ENCODE data around the gene P2RY8.
A peak's percentile ranks its signal among the peaks of the same experiment; 100 is the strongest.
"Not testable (repeated sequence)": the region's sequence is repeated elsewhere in the genome, so short reads cannot be mapped to it uniquely, and the experiment has no call there.

P2RY8 gene

DNA sequence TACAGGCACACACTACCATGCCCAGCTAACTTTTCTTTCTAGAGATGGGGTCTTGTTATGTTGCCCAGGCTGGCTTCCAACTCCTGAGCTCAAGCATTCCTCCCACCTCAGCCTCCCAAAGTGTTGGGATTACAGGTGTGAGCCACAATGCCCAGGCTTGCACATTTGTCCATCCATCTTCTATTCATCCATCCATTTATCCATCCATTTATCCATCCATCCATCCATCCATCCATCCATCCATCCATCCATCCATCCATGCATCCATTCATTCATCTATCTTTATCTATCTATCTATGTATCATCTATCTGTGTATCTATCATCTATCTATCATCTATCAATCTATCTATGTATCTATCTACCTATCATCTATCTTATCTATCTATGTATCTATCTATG, 20.5 kb upstream of the P2RY8 start:
- not testable (repeated sequence) for H3K27ac Mint-ChIP-seq; DNase-seq; H3K4me3 Mint-ChIP-seq; H3K27me3 Mint-ChIP-seq; H3K36me3 Mint-ChIP-seq (ENCODE audit: low read depth)
- Mint-ChIP-seq H3K9me3 (peaks cover 11% of the 10 kb centered on the region), H3K4me1 (ENCODE audit: low read depth) (peaks cover 46% of the 10 kb centered on the region)

DNA sequence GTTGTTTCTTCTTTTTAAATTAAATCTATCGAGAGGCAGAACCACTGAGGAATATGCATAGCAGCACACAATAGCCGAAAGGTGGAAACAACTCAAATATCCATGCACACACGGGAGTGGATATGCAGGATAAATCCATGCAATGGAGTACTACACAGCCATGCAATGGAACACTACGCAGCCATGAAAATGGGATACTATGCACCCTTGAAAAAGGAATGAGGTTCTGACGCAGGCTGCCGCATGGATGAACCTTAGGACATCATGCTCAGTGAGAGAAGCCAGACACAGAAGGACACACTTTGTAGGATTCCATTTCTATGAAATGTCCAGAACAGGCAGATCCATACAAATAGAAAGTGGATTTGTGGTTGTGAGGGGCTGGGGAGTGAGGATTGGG, 18.4 kb upstream of the P2RY8 start:
- H3K4me1 Mint-ChIP-seq (ENCODE audit: low read depth) = peaks cover 49% of the 10 kb centered on the region
- no peak overlapping the region for H3K4me3 Mint-ChIP-seq
- H3K36me3 Mint-ChIP-seq (ENCODE audit: low read depth) = no peaks in the 10 kb centered on the region
- H3K27ac Mint-ChIP-seq = peak overlapping the region; percentile 87
- H3K9me3 Mint-ChIP-seq = peaks cover 11% of the 10 kb centered on the region
- peak; percentile 8 for DNase-seq
- H3K27me3 Mint-ChIP-seq = no peaks in the 10 kb centered on the region

DNA sequence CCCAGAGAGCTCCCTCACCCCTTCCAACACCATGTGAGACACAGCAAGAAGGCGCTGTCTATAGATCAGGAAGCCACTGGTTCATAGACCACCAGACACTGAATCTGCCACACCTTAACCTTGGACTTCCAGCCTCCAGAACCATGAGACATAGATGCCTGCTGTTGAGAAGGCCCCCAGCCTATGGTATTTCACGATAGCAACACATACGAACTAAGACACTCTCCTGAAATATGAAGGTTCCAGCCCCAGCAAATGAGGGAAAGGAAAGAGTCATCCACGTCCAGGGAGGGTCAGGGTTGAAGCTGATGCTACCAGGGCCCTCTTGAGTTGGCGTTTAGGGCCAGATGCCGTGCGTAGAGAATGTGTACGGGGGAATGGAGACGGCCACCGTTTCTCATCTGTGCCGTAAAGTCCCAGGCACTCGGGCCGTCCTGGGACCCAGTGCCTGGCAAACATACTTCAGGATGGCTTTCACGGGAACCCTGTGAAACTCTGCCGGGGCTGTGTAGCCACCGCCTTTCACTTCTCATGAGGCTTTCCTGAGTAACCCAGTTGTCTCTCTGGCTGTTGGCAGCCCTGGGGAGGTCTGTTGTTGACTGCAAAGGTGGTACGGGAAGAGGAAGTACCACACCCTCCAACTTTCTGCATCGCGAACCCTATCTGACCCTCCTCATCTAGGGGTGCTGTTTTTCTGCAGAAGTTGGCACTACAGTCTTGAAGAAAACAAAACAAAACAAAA, 17.7 kb upstream of the P2RY8 start:
- Mint-ChIP-seq H3K4me3 (no peak overlapping the region), H3K36me3 (ENCODE audit: low read depth) (no peaks in the 10 kb centered on the region), H3K4me1 (ENCODE audit: low read depth) (peaks cover 49% of the 10 kb centered on the region), H3K27me3 (no peaks in the 10 kb centered on the region), H3K9me3 (peaks cover 11% of the 10 kb centered on the region), H3K27ac (peak overlapping the region; percentile 87)
- DNase-seq = peak; percentile 46

DNA sequence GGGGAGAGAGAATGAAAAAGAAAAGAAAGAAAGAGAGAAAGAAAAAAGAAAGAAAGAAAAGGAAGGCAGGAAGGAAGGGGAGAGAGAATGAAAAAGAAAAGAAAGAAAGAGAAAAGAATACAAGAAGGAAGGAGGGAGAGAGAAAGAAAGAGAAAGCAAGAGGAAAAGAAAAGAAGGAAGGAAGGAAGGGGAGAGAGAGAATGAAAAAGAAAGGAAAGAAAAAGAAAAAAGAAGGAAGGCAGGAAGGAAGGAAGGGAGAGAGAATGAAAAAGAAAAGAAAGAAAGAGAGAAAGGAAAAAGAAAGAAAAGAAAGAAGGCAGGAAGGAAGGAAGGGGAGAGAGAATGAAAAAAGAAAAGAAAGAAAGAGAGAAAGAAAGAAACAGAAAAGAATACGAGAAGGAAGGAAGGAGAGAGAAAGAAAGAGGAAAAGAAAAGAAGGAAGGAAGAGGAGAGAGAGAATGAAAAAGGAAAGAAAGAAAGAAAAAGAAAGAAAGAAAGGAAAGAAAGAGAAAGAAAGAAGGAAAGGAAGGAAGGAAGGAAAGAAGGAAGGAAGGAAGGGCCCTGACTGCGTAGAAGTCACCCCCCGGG, 15.1 kb upstream of the P2RY8 start:
- Mint-ChIP-seq H3K9me3 (peaks cover 11% of the 10 kb centered on the region), H3K4me1 (ENCODE audit: low read depth) (peaks cover 48% of the 10 kb centered on the region), H3K27ac (peak overlapping the region; percentile 53), H3K36me3 (ENCODE audit: low read depth) (no peaks in the 10 kb centered on the region), H3K4me3 (no peak overlapping the region), H3K27me3 (no peaks in the 10 kb centered on the region)
- DNase-seq = no peak

DNA sequence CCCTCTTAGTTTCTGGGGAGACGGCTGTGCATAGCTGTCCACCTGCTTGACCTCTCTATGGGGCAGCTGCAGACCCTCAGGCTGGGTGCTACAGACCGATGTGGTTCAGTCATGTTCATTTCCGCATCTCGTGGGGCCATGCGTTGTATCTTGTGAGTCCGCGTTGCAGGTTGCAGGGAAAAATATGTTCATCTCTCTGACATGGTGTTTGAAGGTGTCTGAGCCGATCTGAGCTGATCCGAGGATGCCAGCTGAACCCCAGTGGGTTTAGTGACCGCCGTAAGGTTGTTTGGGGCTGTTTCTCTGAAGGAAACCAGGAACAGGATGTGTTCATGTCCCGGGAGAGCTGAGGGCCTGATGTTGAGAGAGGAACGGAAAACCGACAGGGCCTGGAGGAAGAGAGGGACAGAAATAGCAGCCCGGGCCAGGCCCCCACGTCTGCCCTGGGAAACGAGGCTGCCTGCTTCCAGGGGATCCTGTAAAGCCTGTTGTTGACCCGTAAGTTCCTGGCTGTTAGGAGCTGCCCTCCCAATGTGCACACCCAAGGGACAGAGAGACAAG, 9.8 kb upstream of the P2RY8 start:
- Mint-ChIP-seq H3K4me1 (ENCODE audit: low read depth) (peaks cover 25% of the 10 kb centered on the region), H3K9me3 (no peaks in the 10 kb centered on the region), H3K36me3 (ENCODE audit: low read depth) (no peaks in the 10 kb centered on the region), H3K4me3 (no peak overlapping the region), H3K27me3 (no peaks in the 10 kb centered on the region), H3K27ac (no peak overlapping the region)
- no peak for DNase-seq

DNA sequence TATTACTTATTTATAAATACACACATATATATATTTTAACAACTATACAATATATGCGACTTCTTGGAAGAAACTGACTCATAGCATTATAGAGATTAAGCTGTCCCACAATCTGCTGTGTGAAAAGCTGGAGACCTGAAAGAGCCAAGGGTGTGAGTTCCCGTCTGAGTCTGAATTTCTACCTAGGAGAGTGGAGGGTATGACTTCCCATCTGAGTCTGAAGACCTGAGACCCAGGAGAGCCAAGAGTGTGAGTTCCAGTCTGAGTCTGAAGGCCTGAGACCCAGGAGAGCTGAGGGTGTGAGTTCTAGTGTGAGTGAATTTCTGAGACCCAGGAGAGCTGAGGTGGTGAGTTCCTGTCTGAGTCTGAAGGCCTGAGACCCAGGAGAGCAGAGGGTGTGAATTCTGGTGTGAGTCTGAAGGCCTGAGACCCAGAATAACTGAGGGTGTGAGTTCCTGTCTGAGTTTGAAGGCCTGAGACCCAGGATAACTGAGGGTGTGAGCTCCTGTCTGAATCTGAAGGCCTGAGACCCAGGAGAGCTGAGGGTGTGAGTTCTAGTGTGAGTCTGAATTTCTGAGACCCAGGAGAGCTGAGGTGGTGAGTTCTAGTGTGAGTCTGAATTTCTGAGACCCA, 8.9 kb upstream of the P2RY8 start:
- H3K9me3 Mint-ChIP-seq = no peaks in the 10 kb centered on the region
- peak; percentile 19 for DNase-seq
- no peak overlapping the region for H3K4me3 Mint-ChIP-seq
- no peaks in the 10 kb centered on the region for H3K27me3 Mint-ChIP-seq
- peaks cover 16% of the 10 kb centered on the region for H3K4me1 Mint-ChIP-seq (ENCODE audit: low read depth)
- peak overlapping the region; percentile 83 for H3K27ac Mint-ChIP-seq
- H3K36me3 Mint-ChIP-seq (ENCODE audit: low read depth) = no peaks in the 10 kb centered on the region

DNA sequence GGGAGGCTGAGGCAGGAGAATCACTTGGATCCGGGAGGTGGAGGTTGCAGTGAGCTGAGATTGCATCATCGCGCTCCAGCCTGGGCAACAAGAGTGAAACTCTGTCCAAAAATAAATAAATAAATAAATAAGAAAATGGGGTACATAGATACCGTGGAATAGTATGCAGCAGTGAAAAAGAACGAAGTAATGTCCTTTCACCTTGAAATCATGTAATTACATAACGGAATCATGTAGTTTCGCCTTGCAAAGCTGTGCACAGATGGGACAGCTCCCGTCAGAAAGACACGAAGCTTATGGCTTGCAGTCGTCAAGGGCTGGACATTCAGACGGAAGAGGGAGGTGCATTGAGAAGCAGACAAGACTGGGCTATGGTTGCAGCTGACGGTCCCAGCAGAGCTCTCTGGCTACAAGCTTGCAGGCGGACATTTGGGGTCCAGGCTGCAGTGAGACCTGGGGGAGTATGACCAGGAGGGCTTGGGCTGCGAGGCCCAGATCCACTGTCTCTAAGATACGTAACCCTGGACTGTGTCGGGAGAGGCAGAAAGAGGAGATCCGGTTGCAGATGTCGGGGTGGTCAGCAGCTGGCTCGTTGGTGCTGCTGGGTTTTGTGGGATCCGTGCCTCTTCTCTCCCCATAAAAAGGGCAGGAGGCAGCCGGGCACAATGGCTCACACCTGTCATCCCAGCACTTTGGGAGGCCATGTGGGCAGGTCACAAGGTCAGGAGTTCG, 6.2 kb upstream of the P2RY8 start:
- Mint-ChIP-seq H3K4me3 (no peak overlapping the region), H3K27me3 (no peaks in the 10 kb centered on the region), H3K9me3 (no peaks in the 10 kb centered on the region), H3K27ac (no peak overlapping the region), H3K36me3 (ENCODE audit: low read depth) (no peaks in the 10 kb centered on the region), H3K4me1 (ENCODE audit: low read depth) (peaks cover 8% of the 10 kb centered on the region)
- peak; percentile 7 for DNase-seq

DNA sequence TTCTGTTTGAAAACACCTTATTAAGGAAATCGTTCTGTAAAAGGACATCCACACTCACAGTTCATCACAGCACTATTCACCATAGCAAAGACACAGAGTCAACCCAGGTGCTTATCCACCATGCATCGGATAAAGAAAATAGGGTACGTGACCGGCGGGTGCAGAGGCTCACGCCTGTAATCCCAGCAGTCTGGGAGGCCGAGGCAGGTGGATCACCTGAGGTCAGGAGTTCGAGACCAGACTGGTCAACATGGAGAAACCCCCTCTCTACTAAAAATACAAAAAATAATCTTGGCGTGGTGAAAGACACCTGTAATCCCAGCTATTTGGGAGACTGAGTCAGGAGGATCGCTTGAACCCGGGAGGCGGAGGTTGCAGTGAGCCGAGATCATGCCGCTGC, 2.2 kb upstream of the P2RY8 start:
- H3K4me1 Mint-ChIP-seq (ENCODE audit: low read depth) = peaks cover 33% of the 10 kb centered on the region
- not testable (repeated sequence) for H3K36me3 Mint-ChIP-seq (ENCODE audit: low read depth); H3K9me3 Mint-ChIP-seq; H3K4me3 Mint-ChIP-seq; H3K27me3 Mint-ChIP-seq
- peak overlapping the region; percentile 53 for H3K27ac Mint-ChIP-seq
- DNase-seq = peak; percentile 15

DNA sequence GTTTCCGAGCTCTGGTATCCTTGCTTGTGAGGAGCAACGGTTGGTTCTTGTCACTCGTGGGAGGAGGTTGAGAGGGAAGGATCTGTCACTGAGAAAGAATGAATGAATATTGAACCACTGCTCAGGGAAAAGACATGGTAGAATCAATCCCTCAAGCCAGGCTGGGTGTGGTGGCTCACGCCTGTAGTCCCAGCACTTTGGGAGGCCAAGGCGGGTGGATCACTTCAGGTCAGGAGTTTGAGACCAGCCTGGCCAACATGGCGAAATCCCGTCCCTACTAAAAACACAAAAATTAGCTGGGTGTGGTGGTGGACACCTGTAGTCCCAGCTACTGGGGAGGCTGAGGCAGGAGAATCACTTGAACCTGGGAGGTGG, 718 bp upstream of the P2RY8 start:
- Mint-ChIP-seq H3K4me1 (ENCODE audit: low read depth) (peaks cover 35% of the 10 kb centered on the region), H3K4me3 (peak overlapping the region; percentile 89), H3K27ac (peak overlapping the region; percentile 99)
- not testable (repeated sequence) for H3K36me3 Mint-ChIP-seq (ENCODE audit: low read depth); DNase-seq; H3K27me3 Mint-ChIP-seq; H3K9me3 Mint-ChIP-seq

DNA sequence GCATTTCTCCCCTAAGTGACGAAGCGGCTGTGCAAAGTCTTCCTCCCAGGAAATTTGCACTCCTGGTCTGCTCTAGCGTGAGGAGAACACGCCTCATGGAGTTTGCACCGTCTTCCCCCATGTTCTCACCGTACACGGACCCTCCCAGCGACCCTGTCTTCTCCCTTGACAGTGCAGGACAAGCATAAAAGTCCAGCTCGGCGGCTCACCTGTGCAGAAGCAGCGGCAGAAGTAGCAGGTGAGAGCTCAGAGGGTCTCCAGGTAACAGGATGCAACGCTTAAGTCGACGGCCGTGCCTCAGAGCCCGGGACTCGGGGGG, 314 bp downstream of the P2RY8 start:
- H3K27me3 Mint-ChIP-seq = no peaks in the 10 kb centered on the region
- DNase-seq = no peak
- peaks cover 10% of the 10 kb centered on the region for H3K36me3 Mint-ChIP-seq (ENCODE audit: low read depth)
- H3K4me3 Mint-ChIP-seq = peak overlapping the region; percentile 89
- H3K9me3 Mint-ChIP-seq = no peaks in the 10 kb centered on the region
- H3K27ac Mint-ChIP-seq = peak overlapping the region; percentile 99
- H3K4me1 Mint-ChIP-seq (ENCODE audit: low read depth) = peaks cover 38% of the 10 kb centered on the region

DNA sequence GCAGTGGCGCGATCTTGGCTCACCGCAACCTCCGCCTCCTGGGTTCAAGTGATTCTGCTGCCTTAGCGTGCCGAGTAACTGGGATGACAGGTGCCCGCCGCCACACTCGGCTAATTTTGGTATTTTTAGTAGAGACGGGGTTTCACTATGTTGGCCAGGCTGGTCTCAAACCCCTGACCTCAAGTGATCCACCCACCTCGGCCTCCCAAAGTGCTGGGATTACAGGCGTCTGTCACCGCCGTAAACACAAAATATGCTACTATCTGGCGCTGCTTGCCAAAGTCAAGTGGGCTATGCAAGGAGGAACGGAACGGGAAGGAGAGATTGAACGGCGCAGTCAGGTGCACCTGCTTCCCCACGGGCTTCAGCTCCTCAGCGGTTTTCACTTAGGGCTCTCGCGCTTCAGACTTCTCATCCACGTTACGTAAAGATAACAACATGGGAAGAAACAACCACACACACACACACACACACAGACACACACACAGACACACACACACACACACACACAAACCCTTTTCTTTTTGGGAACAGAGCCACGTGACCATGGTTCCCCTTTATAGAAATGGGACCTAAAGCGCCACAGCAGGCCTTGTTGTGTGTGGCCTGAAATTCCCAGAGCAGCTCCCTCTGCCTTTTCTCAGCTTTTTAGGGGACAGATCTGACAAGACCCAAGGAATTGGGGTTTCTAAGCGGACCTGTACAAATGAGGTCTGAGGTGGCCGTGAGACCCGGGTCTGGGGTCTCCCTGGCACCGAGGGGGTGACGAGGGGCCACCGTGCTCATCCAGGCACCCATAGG, 1.5 kb downstream of the P2RY8 start:
- Mint-ChIP-seq H3K27ac (peak overlapping the region; percentile 99), H3K36me3 (ENCODE audit: low read depth) (peaks cover 10% of the 10 kb centered on the region), H3K27me3 (no peaks in the 10 kb centered on the region), H3K4me3 (peak overlapping the region; percentile 89), H3K4me1 (ENCODE audit: low read depth) (peaks cover 38% of the 10 kb centered on the region), H3K9me3 (no peaks in the 10 kb centered on the region)
- DNase-seq = peak; percentile 71

DNA sequence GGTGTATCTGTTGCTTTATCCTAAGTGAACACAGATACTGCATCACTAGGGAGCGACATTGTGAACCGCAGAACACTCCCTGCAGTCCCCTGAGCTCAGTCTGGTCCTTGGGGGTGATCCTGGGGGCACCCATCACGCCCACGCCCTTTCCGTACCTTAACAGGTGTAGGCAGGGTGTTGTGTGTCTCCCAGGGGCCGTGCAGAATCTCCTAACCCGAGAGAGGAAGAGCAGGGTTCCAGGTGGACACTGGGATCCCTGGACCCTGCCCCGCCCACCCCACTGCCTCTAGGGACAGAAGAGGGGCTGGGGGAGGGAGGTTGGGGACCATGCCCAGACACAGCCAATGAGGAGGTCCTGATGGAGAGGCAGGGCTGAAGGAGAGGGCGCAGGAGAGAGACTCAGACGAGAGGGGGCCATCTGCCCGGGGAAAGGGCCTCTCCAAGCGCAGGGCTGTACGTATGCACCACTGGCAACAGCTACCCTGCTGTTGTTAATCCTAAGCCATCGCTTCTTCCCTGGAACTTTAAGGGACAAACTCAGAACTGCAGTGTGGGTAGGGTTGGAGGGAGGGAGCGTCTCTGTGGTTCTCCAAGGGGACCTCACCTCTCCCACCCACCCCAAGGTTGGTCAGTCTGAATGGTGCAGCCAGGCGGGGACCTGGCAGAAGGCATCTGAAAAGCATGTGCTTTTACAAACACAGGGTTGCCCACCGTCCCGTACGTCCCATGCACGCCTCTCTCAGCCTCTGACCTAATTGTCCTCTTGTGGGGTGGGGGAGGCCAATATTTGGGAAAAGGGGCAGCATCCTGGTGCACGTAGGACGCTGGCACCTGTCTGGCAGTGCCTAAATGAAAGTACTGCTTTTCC, 2.5 kb downstream of the P2RY8 start:
- Mint-ChIP-seq H3K27ac (peak overlapping the region; percentile 99), H3K27me3 (no peaks in the 10 kb centered on the region), H3K4me3 (peak overlapping the region; percentile 89), H3K4me1 (ENCODE audit: low read depth) (peaks cover 38% of the 10 kb centered on the region), H3K36me3 (ENCODE audit: low read depth) (peaks cover 10% of the 10 kb centered on the region), H3K9me3 (no peaks in the 10 kb centered on the region)
- peak; percentile 71 for DNase-seq

DNA sequence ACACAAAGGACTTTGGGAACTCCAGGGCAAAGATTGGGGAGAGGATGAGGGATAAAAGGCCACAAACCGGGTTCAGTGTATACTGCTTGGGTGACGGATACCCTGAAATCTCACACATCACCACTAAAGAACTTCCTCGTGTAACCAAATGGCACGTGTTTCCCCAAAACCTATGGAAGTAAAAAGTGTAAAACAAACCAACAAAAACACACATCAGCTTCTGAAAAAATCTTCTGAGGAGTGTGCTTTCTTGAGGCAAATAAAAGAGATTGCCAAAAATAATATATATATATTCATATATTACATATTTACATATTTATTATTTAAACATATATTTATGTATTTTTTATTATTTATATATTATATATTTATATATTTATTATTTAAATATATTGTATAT, 3.9 kb downstream of the P2RY8 start:
- no peak for DNase-seq
- peaks cover 10% of the 10 kb centered on the region for H3K36me3 Mint-ChIP-seq (ENCODE audit: low read depth)
- no peak overlapping the region for H3K27ac Mint-ChIP-seq
- H3K9me3 Mint-ChIP-seq = no peaks in the 10 kb centered on the region
- no peak overlapping the region for H3K4me3 Mint-ChIP-seq
- peaks cover 36% of the 10 kb centered on the region for H3K4me1 Mint-ChIP-seq (ENCODE audit: low read depth)
- no peaks in the 10 kb centered on the region for H3K27me3 Mint-ChIP-seq
